HCT116 (cell line): ENCODE measurements around the gene ANKRD13B. TPM values are rescaled to one million over a fixed set of nuclear protein-coding genes. Genes with fewer than 3 reads are reported as not detected.
A peak's percentile ranks its signal among the peaks of the same experiment; 100 is the strongest.

ENCODE experiments used
- ATAC-seq: fragments of 200-7000 bp; cut with Tn5 transposase; 2 replicates; pipeline ENCODE4 v1.9.1; 2020; ENCODE audit warnings: mild to moderate bottlenecking, moderate library complexity
- BruUV-seq: library from RNA; stranded (reverse); fragments of 400-500 nt; replicated peaks from 2 replicates; lab custom pipeline; 2021; lab: Mats Ljungman, UMichigan
- CTCF ChIA-PET: fragments of 300-600 bp; sonication (Branson Sonifier 250); formaldehyde crosslinking; loops from one replicate; lab custom pipeline; 2021; ENCODE audit warnings: antibody characterized with exemption; lab: Charles Lee
- POLR2A ChIA-PET: fragments of 300-600, 350-600 bp; sonication (Branson Sonifier 250); formaldehyde crosslinking; loops from one replicate; lab custom pipeline; 2021; ENCODE audit warnings: antibody characterized with exemption; lab: Charles Lee
- RAD21 ChIA-PET, 2 experiments: fragments of 300-600 bp; sonication (Branson Sonifier 250); formaldehyde crosslinking; loops; one replicate each; lab custom pipeline; 2023; ENCODE audit warnings: low total read pairs in 2 of 2; ENCODE audit not compliant: uncharacterized antibody in 2 of 2, unreplicated experiment in 2 of 2, low non-redundant PET in 1 of 2; lab: Charles Lee
- DNase-seq: peaks from one replicate; pipeline ENCODE4 v3.0.0-alpha.2; 2010; ENCODE audit warnings: low read depth, low spot score
- H2AFZ ChIP-seq: fragments of 200-600 bp; shearing (Covaris generic), sonication (generic); 2 replicates; pipeline ENCODE4 v1.6.1; 2017; ENCODE audit warnings: low read depth, mixed run types, mixed read lengths, antibody characterized with exemption, low read length; ENCODE audit not compliant: poor library complexity, severe bottlenecking
- H3K27ac ChIP-seq: 2 replicates; pipeline ENCODE4 v1.5.1; 2012; ENCODE audit warnings: low read depth, low read length
- H3K27me3 ChIP-seq: fragments of 200-600 bp; sonication (generic); 2 replicates; pipeline ENCODE4 v1.6.1; 2016; ENCODE audit warnings: mixed run types, low read length, mixed read lengths; ENCODE audit not compliant: insufficient read depth
- H3K36me3 ChIP-seq, 2 experiments: fragments of 200-500 bp in 1 of 2; fragments of 200-600 bp in 1 of 2; sonication (Bioruptor generic) in 1 of 2; sonication (generic) in 1 of 2; 2 replicates each; pipeline versions ENCODE4 v1.5.1 to v1.6.1; 2014 to 2016; ENCODE audit warnings: low read length in 2 of 2, inconsistent platforms in 1 of 2, mixed read lengths in 1 of 2, mixed run types in 1 of 2; ENCODE audit not compliant: insufficient read depth in 2 of 2, control insufficient read depth in 1 of 2
- H3K4me1 ChIP-seq, 2 experiments: fragments of 200-600 bp in 1 of 2; sonication (generic) in 1 of 2; 2 replicates each; pipeline versions ENCODE4 v1.5.1 to v1.6.1; 2012 to 2017; ENCODE audit warnings: low read length in 2 of 2, inconsistent platforms in 1 of 2, mild to moderate bottlenecking in 1 of 2, mixed read lengths in 1 of 2, mixed run types in 1 of 2, moderate library complexity in 1 of 2; ENCODE audit not compliant: insufficient read depth in 2 of 2, control insufficient read depth in 1 of 2
- H3K4me2 ChIP-seq: fragments of 200-600 bp; sonication (generic); 2 replicates; pipeline ENCODE4 v1.6.1; 2017; ENCODE audit warnings: mixed run types, low read length, mixed read lengths
- H3K4me3 ChIP-seq, 2 experiments: fragments of 200-600 bp in 1 of 2; sonication (generic) in 1 of 2; replicated peaks in 1 of 2; 2 replicates each; pipeline ENCODE4 v1.5.1; 2011 to 2016; ENCODE audit warnings: low read length in 2 of 2, control low read depth in 1 of 2, low read depth in 1 of 2, mild to moderate bottlenecking in 1 of 2, mixed read lengths in 1 of 2, mixed run types in 1 of 2
- H3K79me2 ChIP-seq: fragments of 200-600 bp; sonication (generic); 2 replicates; pipeline ENCODE4 v1.6.1; 2017; ENCODE audit warnings: mild to moderate bottlenecking, mixed run types, low read length, moderate library complexity, mixed read lengths; ENCODE audit not compliant: insufficient read depth
- H3K9ac ChIP-seq: fragments of 200-600 bp; sonication (generic); 2 replicates; pipeline ENCODE4 v1.6.1; 2016; ENCODE audit warnings: low read length, mixed read lengths
- H3K9me2 ChIP-seq: fragments of 200-600 bp; sonication (generic), shearing (Covaris generic); 2 replicates; pipeline ENCODE4 v1.6.1; 2017; ENCODE audit warnings: mixed run types, mild to moderate bottlenecking, moderate library complexity; ENCODE audit not compliant: insufficient read depth
- H3K9me3 ChIP-seq, 2 experiments: fragments of 200-500 bp in 1 of 2; fragments of 200-600 bp in 1 of 2; sonication (Bioruptor generic) in 1 of 2; sonication (generic) in 1 of 2; 2 replicates each; pipeline ENCODE4 v1.6.1; 2014 to 2017; ENCODE audit warnings: low read length in 2 of 2, mixed read lengths in 2 of 2, inconsistent platforms in 1 of 2, low read depth in 1 of 2, mild to moderate bottlenecking in 1 of 2, mixed run types in 1 of 2, moderate library complexity in 1 of 2; ENCODE audit not compliant: control insufficient read depth in 1 of 2, insufficient read depth in 1 of 2
- H4K20me1 ChIP-seq: fragments of 200-600 bp; sonication (generic), shearing (Covaris generic); 2 replicates; pipeline ENCODE4 v1.6.1; 2017; ENCODE audit warnings: mixed run types, mild to moderate bottlenecking, moderate library complexity; ENCODE audit not compliant: insufficient read depth
- CBX3 ChIP-seq: IDR thresholded peaks from 2 replicates; pipeline ENCODE4 v1.6.1; 2012; ENCODE audit warnings: low read depth
- CEBPB ChIP-seq: IDR thresholded peaks from 2 replicates; pipeline ENCODE4 v1.6.1; 2012; ENCODE audit warnings: low read depth
- CTCF ChIP-seq, 3 experiments: fragments of 200-600 bp in 1 of 3; sonication (generic) in 1 of 3; IDR thresholded peaks in 2 of 3; conservative IDR thresholded peaks in 1 of 3; 2 replicates each; pipeline ENCODE4 v1.5.1; 2012 to 2017; ENCODE audit warnings: low read depth in 2 of 3, low read length in 2 of 3, antibody characterized with exemption in 1 of 3, borderline replicate concordance in 1 of 3, control low read depth in 1 of 3, mild to moderate bottlenecking in 1 of 3, mixed read lengths in 1 of 3, mixed run types in 1 of 3, moderate library complexity in 1 of 3; ENCODE audit not compliant: insufficient read depth in 1 of 3
- EGR1 ChIP-seq: IDR thresholded peaks from 2 replicates; pipeline ENCODE4 v1.6.1; 2012; ENCODE audit warnings: low read depth
- ELF1 ChIP-seq: IDR thresholded peaks from 2 replicates; pipeline ENCODE4 v1.6.1; 2012; ENCODE audit warnings: low read depth, borderline replicate concordance
- EZH2 ChIP-seq: fragments of 200-600 bp; sonication (generic); IDR thresholded peaks from 2 replicates; pipeline ENCODE4 v1.6.1; 2017; ENCODE audit warnings: antibody characterized with exemption, mixed run types
- FOSL1 ChIP-seq: IDR thresholded peaks from 2 replicates; pipeline ENCODE4 v1.6.1; 2012; ENCODE audit warnings: low read depth
- JUND ChIP-seq: IDR thresholded peaks from 2 replicates; pipeline ENCODE4 v1.6.1; 2012
- POLR2AphosphoS5 ChIP-seq: IDR thresholded peaks from 2 replicates; pipeline ENCODE4 v1.6.1; 2011; ENCODE audit warnings: mild to moderate bottlenecking, low read depth, low read length, moderate library complexity
- SRF ChIP-seq: IDR thresholded peaks from 2 replicates; pipeline ENCODE4 v1.6.1; 2012; ENCODE audit warnings: low read depth
- TCF7L2 ChIP-seq: IDR thresholded peaks from 2 replicates; pipeline ENCODE4 v1.7.0; 2011; ENCODE audit warnings: borderline replicate concordance, inconsistent platforms; ENCODE audit not compliant: insufficient read depth, insufficient read length; ENCODE audit errors: extremely low read depth
- YY1 ChIP-seq: IDR thresholded peaks from 2 replicates; pipeline ENCODE4 v1.6.1; 2011; ENCODE audit warnings: low read length, low read depth, moderate library complexity, mild to moderate bottlenecking; ENCODE audit not compliant: insufficient replicate concordance; ENCODE audit errors: extremely low read depth
- intact Hi-C: fragments of 100-400 bp; cut with micrococcal nuclease; formaldehyde crosslinking; loops from 2 replicates; pipeline ENCODE4 v1.10.0; 2022
- total RNA-seq: library from RNA; stranded (reverse); gene quantifications from one replicate; pipeline ENCODE4 v1.2.1, GENCODE V29; 2021; ENCODE audit not compliant: unreplicated experiment
- TF ChIP-seq, protein P1 (sequence below): IDR thresholded peaks from 2 replicates; pipeline ENCODE4 v1.6.1; 2012

Gene ANKRD13B
- total RNA-seq, 1 experiment from 2014 or later, result 27.4 TPM

GRCh38 chr17:29567304-29567553, 25.7 kb upstream of the ANKRD13B start:
- intact Hi-C loops, result no loop called here
- H3K9ac ChIP-seq, result peak overlapping the region; percentile 75

DNA sequence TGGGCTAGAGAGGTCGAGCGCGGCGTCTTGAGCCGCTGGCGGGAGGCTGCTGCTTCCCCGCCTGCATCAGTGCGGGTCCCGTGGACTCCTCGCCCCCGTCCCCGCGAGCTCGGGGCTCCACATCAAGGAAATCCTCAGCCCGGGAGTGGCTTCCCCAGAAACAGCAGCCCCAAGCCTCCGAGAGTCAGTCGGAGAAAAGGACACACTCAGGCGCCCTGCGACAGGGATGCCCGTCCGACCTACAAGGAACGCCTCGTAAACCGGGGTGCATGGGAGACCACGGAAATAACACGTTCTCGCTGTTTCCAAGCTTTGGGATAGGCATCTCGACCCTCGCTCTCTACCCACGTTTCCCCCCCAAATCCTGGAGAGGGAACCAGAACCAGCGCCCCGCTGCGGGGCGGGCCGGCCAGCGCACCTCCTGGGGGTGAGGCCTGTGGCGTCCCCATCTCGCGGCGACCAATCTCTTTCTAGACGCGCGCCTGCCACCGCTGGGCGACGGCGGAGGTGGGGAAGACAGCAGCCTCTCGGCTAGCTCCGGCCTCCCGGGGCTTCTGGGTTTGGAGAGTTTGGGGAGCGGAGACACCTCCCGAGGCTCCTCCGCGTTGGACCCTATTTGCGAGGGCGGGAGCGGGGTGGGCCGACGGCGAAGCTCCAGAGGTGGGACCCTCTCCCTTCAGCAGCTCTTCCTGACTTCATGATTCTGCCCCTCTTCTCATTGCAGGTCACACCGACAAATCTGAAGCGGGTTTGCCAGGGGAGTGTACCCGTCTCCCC, 25.2 kb upstream of the ANKRD13B start:
- Histone ChIP-seq H3K27me3 (no peaks in the 10 kb centered on the region), H3K9me3 (no peaks in the 10 kb centered on the region), H3K4me3 (peak overlapping the region; percentile 79 to 82), H2AFZ (peak overlapping the region; percentile 88), H4K20me1 (no peaks in the 10 kb centered on the region), H3K9ac (peak overlapping the region; percentile 75), H3K27ac (peak overlapping the region; percentile 82), H3K9me2 (no peaks in the 10 kb centered on the region), H3K79me2 (peaks cover 10% of the 10 kb centered on the region; the same call in 1 of the 2 replicates), H3K36me3 (no peaks in the 10 kb centered on the region), H3K4me1 (peaks cover 13 to 25% of the 10 kb centered on the region in 2 experiments), H3K4me2 (peak overlapping the region; percentile 99)
- ATAC-seq, result peak; percentile 62
- peak; percentile 27 for DNase-seq
- ChIA-PET CTCF (interaction anchor here (0.6 to 3.8 kb wide), 8 partner anchors 15 to 802 kb away, joined by 3 to 30 read pairs (median 4); partner anchors contain the start of gene ANKRD13B), RAD21 (interaction anchor here in 1 of 2 experiments (1.0 kb wide), 2 partner anchors 198 to 330 kb away, joined by 3 to 4 read pairs; no protein-coding TSS in a partner anchor), POLR2A (no interaction called here)
- TF ChIP-seq TCF7L2 (no peak), CEBPB (no peak), EZH2 (no peak), ELF1 (no peak), CTCF (IDR thresholded peaks at IDR 0.05 in 2 of 3, conservative IDR thresholded peaks at IDR 0.05 in 1 of 3; ENCODE audit: borderline replicate concordance in 1 of 3, insufficient read depth in 1 of 3, low read depth in 2 of 3, low read length in 2 of 3) (peak; percentile 16 to 40 (median 24); a peak in 3 of 6 replicates), YY1 (no peak), CBX3 (no peak), FOSL1 (no peak), SRF (no peak), POLR2AphosphoS5 (no peak)
- TF ChIP-seq, protein P1, sequence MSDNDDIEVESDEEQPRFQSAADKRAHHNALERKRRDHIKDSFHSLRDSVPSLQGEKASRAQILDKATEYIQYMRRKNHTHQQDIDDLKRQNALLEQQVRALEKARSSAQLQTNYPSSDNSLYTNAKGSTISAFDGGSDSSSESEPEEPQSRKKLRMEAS, result peak; percentile 24; the same call in 1 of the 2 replicates
- intact Hi-C loops, result no loop called here
- TSS peak; percentile 47 for BruUV-seq

More at GRCh38 chr17:29567304-29567553, 25.7 kb upstream of the ANKRD13B start:
- peak overlapping the region; percentile 9 for H2AFZ ChIP-seq
- ATAC-seq, result peak; percentile 20
- H4K20me1 ChIP-seq, result no peaks in the 10 kb centered on the region
- ChIA-PET RAD21 (no interaction called here), CTCF (interaction anchor here (1.0 to 3.8 kb wide), 7 partner anchors 16 to 526 kb away, joined by 3 to 30 read pairs (median 4); partner anchors contain the start of gene ANKRD13B), POLR2A (interaction anchor here (1.0 kb wide), 1 partner anchor 23 kb away, joined by 3 read pairs; no protein-coding TSS in a partner anchor)
- H3K4me1 ChIP-seq, result peaks cover 13 to 25% of the 10 kb centered on the region in 2 experiments
- DNase-seq, result no peak
- H3K4me2 ChIP-seq, result peak overlapping the region; percentile 99
- H3K9me3 ChIP-seq, result no peaks in the 10 kb centered on the region
- H3K27me3 ChIP-seq, result no peaks in the 10 kb centered on the region
- H3K27ac ChIP-seq, result peak overlapping the region; percentile 82
- H3K4me3 ChIP-seq, result peak overlapping the region; percentile 79 to 82
- TF ChIP-seq JUND, result no peak
- peak; percentile 15; the same call in 1 of the 2 replicates for TF ChIP-seq EGR1
- H3K9me2 ChIP-seq, result no peaks in the 10 kb centered on the region
- H3K36me3 ChIP-seq, result peaks cover under 1 to 2% of the 10 kb centered on the region in 2 experiments; a peak in 1 of 4 replicates
- BruUV-seq, result no TSS peak
- peaks cover 10% of the 10 kb centered on the region; the same call in 1 of the 2 replicates for H3K79me2 ChIP-seq
